Nephron (organoid): ENCODE measurements around the gene ANGPTL4.
A peak's percentile ranks its signal among the peaks of the same experiment; 100 is the strongest.
"Not testable (repeated sequence)": the region's sequence is repeated elsewhere in the genome, so short reads cannot be mapped to it uniquely, and the experiment has no call there.

Experiments
- H3K27ac Mint-ChIP-seq, 3 experiments: 2 replicates each; pipeline ENCODE4 v1.8.0; 2020; ENCODE audit warnings: mixed read lengths in 3 of 3, mild to moderate bottlenecking in 2 of 3, moderate library complexity in 1 of 3
- H3K27me3 Mint-ChIP-seq: 2 replicates; pipeline ENCODE4 v1.8.0; 2021; ENCODE audit warnings: low read depth, mild to moderate bottlenecking, moderate library complexity, mixed read lengths
- H3K36me3 Mint-ChIP-seq: 2 replicates; pipeline ENCODE4 v1.8.0; 2020; ENCODE audit warnings: low read depth, mixed read lengths
- H3K4me1 Mint-ChIP-seq: 2 replicates; pipeline ENCODE4 v1.8.0; 2020; ENCODE audit warnings: mixed read lengths
- H3K4me3 Mint-ChIP-seq, 3 experiments: 2 replicates each; pipeline ENCODE4 v1.8.0; 2020; ENCODE audit warnings: mild to moderate bottlenecking in 3 of 3, mixed read lengths in 3 of 3, moderate library complexity in 2 of 3
- H3K9me3 Mint-ChIP-seq: 2 replicates; pipeline ENCODE4 v1.8.0; 2020; ENCODE audit warnings: mixed read lengths
- CTCF ChIP-seq, 3 experiments: fragments of 200-600 bp; sonication (generic); IDR thresholded peaks; one replicate each; pipeline ENCODE4 v1.5.0; 2021; ENCODE audit warnings: antibody characterized with exemption in 3 of 3; ENCODE audit not compliant: unreplicated experiment in 3 of 3

The ANGPTL4 gene

GRCh38 chr19:8343483-8343844 is 20.5 kb upstream of the ANGPTL4 start:
- Mint-ChIP-seq H3K36me3 (no peaks in the 10 kb centered on the region), H3K9me3 (no peaks in the 10 kb centered on the region), H3K27ac (no peak overlapping the region), H3K4me1 (peaks cover 7% of the 10 kb centered on the region), H3K4me3 (peak overlapping the region; percentile 73 to 82 (median 79)), H3K27me3 (peaks cover 49% of the 10 kb centered on the region)
- no peak for TF ChIP-seq CTCF (IDR thresholded peaks at IDR 0.05; ENCODE audit: unreplicated experiment in 3 of 3)

- Mint-ChIP-seq H3K4me3 (peak overlapping the region in 1 of 3 experiments; percentile 10), H3K4me1 (peaks cover 15% of the 10 kb centered on the region), H3K27ac (peak overlapping the region; percentile 34 to 61 (median 47))
- H3K27me3 Mint-ChIP-seq, H3K9me3 Mint-ChIP-seq, H3K36me3 Mint-ChIP-seq: not testable (repeated sequence)
These were observed 14.2 kb upstream of the ANGPTL4 start for GRCh38 chr19:8349629-8350372.

- Mint-ChIP-seq H3K27ac (peak overlapping the region; percentile 92 to 95 (median 93)), H3K27me3 (peaks cover 3% of the 10 kb centered on the region), H3K4me3 (peak overlapping the region; percentile 42 to 74 (median 56)), H3K36me3 (no peaks in the 10 kb centered on the region), H3K9me3 (peaks cover 2% of the 10 kb centered on the region), H3K4me1 (peaks cover 25% of the 10 kb centered on the region)
- TF ChIP-seq CTCF (IDR thresholded peaks at IDR 0.05; ENCODE audit: unreplicated experiment in 3 of 3) = no peak
These were observed 11.7 kb upstream of the ANGPTL4 start for GRCh38 chr19:8352134-8352827.

- H3K9me3 Mint-ChIP-seq, H3K36me3 Mint-ChIP-seq, H3K27me3 Mint-ChIP-seq: not testable (repeated sequence)
- Mint-ChIP-seq H3K27ac (peak overlapping the region in 2 of 3 experiments; percentile 92 to 95), H3K4me3 (peak overlapping the region in 2 of 3 experiments; percentile 56 to 74), H3K4me1 (peaks cover 25% of the 10 kb centered on the region)
These were observed 11.1 kb upstream of the ANGPTL4 start for GRCh38 chr19:8352845-8353244.

- no peak for TF ChIP-seq CTCF (IDR thresholded peaks at IDR 0.05; ENCODE audit: unreplicated experiment in 3 of 3)
- Mint-ChIP-seq H3K27ac (peak overlapping the region; percentile 15 to 30 (median 19)), H3K9me3 (peaks cover 2% of the 10 kb centered on the region), H3K36me3 (no peaks in the 10 kb centered on the region), H3K4me1 (peaks cover 21% of the 10 kb centered on the region), H3K4me3 (no peak overlapping the region), H3K27me3 (peaks cover 3% of the 10 kb centered on the region)
These were observed 8.1 kb upstream of the ANGPTL4 start for GRCh38 chr19:8355631-8356402.

GRCh38 chr19:8357007-8357521 is 6.9 kb upstream of the ANGPTL4 start:
- Mint-ChIP-seq H3K36me3 (no peaks in the 10 kb centered on the region), H3K4me3 (no peak overlapping the region), H3K27me3 (no peaks in the 10 kb centered on the region), H3K27ac (peak overlapping the region; percentile 13 to 50 (median 35)), H3K4me1 (peaks cover 25% of the 10 kb centered on the region), H3K9me3 (peaks cover 2% of the 10 kb centered on the region)
- no peak for TF ChIP-seq CTCF (IDR thresholded peaks at IDR 0.05; ENCODE audit: unreplicated experiment in 3 of 3)
